Ecto neural progenitor cell (in vitro differentiated cells): Measurements from ENCODE around the gene USP49.

Source experiments
- DNase-seq: peaks from one replicate; pipeline ENCODE4 v3.0.0-alpha.2; 2018; ENCODE audit warnings: low spot score

The USP49 gene

DNA sequence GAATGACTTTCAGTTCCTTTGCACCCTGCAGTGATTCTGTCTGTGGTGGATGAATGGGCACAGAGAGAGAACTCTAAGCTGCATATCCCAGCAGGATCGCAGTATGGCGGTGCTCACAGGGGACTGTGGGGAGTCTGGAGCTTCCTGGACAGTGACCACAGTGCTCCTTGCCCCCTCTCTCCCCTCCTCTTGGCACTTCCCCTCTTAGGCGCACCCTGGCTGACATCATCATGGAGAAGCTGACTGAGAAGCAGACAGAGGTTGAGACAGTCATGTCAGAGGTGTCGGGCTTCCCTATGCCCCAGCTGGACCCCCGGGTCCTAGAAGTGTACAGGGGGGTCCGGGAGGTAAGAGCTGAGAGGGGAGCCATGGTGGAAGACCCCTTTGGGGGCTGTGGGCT lies 34.7 kb upstream of the USP49 start:
- no peak for DNase-seq

GRCh38 chr6:41927253-41927652 lies 32.1 kb upstream of the USP49 start:
- no peak for DNase-seq

DNA sequence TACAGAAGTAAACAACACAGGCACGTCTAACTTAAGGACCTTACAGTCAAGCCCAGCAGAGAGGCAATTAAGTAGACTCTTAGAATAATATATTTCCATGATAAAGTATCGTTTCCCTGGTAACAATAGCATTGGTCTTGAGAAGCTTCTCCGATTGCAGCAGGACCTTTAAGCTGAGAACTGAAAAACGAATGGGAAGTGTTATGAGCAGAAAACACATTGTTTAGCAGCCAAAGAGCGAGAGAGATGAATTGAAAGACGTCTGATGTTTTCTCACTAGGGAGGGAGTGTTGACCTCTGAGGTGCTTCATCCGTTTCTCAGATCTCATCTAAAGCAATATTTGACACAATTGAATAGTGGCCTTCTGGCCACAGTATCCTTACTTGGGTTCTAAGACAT lies 27.0 kb upstream of the USP49 start:
- DNase-seq, result no peak

DNA sequence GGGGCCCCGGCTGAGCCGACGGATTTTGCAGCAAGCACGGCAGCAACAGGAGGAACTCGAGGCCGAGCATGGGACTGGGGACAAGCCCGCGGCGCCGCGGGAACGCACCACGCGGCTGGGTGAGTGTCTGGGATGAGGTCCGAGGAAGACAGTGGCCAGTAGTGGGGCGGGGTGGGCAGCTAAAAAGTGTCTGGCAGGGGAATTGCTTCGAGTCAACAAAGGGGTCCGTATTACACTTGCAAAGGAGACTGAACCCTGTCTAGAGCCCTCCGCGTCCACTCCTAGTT lies 26.5 kb upstream of the USP49 start:
- DNase-seq, result no peak

- DNase-seq, result peak; percentile 95
Measured at GRCh38 chr6:41920921-41921711, 25.9 kb upstream of the USP49 start, which contains the start of the genes BYSL and MED20. Gene BYSL (plus strand): TSS chr6:41921499. CDS start chr6:41921563, 64 bp downstream. Gene MED20 (minus strand): TSS chr6:41921139. CDS start chr6:41921018, 121 bp downstream.

DNA sequence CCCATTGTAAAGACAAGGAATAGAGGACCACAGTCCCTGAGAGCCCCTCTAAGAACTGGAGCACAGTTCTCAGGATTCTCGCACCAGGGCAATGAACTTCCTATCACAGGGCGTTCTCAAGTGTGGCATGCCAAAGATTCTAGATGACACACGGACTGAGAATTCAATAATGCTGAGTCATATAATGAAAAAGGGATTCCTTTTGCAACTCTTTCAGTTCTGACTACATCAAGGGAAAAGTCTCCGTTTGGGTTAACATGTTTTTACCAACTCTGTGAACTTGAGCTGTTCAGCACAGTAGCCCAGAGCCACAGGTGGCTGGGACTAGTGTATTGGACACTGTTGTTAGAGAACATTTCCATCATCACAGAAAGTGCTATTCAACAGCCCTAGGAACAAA lies 22.4 kb upstream of the USP49 start:
- DNase-seq, result no peak

GRCh38 chr6:41914869-41915530 lies 19.8 kb upstream of the USP49 start:
- DNase-seq, result no peak

- DNase-seq, result no peak
Measured at GRCh38 chr6:41914343-41914742, 19.2 kb upstream of the USP49 start.

DNA sequence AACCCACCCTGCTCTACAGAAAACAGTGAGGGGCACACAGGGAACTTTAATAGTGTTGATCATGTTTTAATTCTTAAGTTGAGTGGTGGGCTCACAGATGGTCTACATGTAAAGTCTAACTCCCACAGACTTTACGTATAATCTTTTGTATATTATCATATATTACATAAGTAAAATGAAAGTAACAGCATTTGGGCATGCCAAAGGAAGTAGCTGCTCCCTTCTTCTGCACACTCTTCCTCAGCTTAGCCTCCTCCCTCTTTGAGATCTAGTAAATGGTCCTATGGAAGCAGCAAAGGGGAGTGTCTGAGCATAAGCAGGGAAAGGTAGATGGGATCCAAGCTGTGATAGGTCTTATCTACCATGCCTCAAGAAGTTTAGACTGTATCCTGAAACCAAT lies 14.6 kb upstream of the USP49 start:
- no peak for DNase-seq

DNA sequence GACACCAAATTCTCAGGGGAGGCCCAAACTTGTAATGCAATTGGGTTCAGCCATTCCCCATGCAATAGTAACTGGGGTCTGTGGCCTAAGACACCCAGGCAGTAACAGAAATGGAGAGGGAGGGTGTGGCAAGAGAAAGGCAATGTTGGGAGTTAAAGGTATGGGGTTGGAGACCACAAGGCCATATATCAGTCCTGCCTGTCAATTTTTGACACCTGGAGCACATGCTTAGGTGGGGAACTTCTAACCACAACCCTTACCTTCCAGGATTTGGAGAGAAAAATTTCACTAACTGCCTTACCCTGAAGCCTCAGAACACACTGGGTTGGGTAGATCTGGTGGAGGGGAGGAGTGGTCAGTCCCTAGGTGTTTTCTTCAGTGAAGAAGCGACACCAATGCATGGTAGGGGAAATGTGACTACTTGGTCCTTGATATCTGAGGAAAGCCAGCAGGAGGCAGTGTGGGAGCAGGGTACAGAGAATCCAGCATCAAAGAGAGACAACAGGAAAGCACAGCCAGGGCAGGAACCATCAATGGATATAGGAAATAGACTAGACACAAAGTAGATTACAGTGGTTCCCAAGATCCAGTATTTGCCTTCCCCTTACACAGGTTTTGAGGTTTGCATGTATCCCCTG lies 6.8 kb upstream of the USP49 start:
- no peak for DNase-seq

DNA sequence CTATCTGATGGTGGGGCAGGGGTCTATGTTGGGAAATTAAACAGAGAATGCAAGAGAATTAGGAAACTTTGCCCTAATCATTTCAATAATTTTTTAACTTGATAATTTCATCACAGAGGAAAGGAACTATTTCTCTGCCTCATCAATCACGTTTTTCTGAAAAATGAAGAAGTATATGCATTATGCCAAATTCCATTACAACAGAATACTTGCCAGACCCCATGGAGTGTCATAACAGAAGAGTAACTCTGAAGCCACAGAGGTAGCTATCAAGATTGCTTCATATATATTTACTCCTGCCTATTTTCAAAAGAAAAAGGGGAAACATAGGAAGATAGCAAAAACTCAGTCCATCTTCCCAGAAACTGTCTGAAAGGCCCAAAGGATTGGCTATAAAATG lies 5.7 kb upstream of the USP49 start:
- DNase-seq, result no peak

- no peak for DNase-seq
Measured at GRCh38 chr6:41896281-41896680, 1.1 kb upstream of the USP49 start.

GRCh38 chr6:41894366-41895299 lies 542 bp downstream of the USP49 start:
- DNase-seq, result no peak

GRCh38 chr6:41892921-41893564 lies 2.1 kb downstream of the USP49 start:
- no peak for DNase-seq

DNA sequence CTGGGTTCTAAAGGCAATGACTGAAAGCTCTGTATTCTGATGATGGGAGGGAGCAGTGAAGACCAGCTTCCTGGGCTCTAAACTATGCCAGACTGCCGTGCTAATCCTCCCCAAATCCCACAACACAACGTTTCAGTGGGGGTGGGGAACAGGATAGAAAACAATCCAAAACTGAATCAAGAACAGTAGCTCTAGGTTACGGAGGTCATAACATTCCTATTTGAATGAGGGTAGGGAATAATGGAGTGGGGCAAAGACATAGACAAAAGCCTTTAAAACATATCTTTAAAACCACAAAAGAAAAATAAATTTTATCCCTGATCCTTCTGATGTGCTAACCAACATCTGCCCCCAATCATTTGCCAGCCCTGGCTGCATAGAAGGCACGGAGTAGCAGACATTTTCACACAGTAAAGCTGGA lies 7.8 kb downstream of the USP49 start:
- peak; percentile 49 for DNase-seq

GRCh38 chr6:41885930-41886329 lies 9.2 kb downstream of the USP49 start:
- no peak for DNase-seq

DNA sequence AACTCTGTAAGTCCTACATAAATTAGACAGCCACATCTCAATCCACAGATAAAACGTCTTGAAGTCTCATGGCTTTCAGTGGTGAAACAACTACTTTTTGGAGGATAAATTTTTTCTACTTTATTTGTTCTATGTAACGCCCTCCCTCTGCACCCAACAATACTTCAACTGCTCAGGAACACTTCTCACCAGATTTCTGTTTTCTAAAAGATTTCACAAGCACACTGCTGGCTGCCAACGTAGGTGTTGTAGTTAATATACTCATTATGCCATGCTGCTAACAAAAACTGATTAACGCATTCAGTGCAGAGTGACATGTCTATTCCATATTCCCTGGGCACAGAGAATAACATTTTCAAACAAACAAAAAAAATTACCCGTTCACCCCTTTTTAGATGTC lies 10.2 kb downstream of the USP49 start:
- DNase-seq, result no peak

DNA sequence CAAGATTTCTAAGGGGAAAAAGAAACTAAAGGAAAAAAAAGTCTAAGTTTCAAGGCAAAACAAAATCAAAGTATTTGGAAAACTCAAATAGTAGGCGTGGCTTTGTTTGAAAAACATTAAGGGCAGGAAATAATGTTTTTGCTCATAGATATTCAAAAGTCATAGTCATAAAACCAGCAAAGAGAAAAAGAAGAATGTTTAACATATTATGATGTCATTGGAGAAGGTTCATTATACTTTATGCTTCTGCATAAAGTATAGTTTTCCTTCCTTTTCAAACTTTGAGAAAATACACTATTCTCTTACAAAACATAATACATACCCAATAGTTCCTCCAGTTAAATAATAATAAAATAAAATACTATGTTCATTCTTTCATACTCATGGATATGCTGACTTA lies 13.7 kb downstream of the USP49 start:
- no peak for DNase-seq

GRCh38 chr6:41878961-41879405 lies 16.2 kb downstream of the USP49 start:
- no peak for DNase-seq

DNA sequence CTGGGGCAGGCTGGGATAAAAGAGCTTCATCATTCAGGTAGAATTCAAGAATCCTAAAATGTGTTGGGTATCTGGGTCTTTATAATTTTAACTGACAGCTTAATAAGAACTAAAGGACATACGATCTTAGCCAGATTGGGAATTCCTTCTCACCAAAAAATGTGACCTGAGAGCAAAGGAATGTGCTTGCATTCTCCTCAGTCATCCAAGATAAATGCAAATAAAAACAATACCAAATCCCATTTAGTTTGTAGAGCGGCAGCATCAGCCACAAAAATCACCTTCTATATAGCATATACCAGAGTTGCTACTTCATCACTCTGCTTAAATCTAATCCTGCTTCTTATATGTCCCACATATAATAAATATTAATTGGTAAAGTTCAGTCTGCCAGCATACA lies 16.9 kb downstream of the USP49 start:
- no peak for DNase-seq

DNA sequence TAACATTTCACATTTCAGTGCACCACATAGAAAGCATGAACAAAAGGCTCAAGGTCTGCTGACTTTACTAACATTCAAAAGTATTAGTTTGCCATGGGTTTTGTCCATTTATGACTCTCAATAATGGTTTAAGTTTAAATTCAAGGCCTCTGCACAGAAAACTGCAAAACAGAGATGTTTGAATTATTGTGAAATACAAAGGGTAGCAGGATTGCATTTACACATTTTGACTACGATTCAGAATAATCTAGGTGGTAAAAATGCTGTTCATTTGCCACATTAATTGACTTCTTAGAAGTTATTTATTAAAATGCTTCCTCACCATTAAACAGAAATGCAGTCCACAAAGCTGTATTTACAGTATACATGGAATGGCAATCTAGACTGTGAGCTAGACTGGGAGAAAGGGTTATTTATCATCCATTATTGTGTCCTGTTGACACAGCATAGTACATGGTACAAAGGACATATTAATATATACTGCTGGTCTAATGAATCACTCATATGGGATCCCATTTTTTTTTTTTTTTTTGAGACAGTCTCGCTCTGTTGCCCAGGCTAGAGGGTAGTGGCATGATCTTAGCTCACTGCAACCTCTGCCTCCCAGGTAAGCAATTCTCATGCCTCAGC lies 18.0 kb downstream of the USP49 start:
- DNase-seq, result no peak
